Mammary epithelial cell (primary cell): ENCODE data around the gene GRK1.

ENCODE experiments used
- CTCF ChIP-seq, 2 donors: IDR thresholded peaks in 1 of 2; conservative IDR thresholded peaks in 1 of 2; 2 replicates each; pipeline ENCODE4 v1.5.1; 2011 to 2012; ENCODE audit warnings: inconsistent platforms in 2 of 2, low read length in 2 of 2, mild to moderate bottlenecking in 2 of 2, control low read depth in 1 of 2, low read depth in 1 of 2; ENCODE audit not compliant: insufficient read depth in 1 of 2; ENCODE audit errors: extremely low read depth in 1 of 2
- EZH2 ChIP-seq: IDR thresholded peaks from 2 replicates; pipeline ENCODE4 v1.6.1; 2012; ENCODE audit warnings: low read length, inconsistent platforms, borderline replicate concordance

GRCh38 chr13:113736258-113736731, 69.3 kb downstream of the GRK1 start:
- no peak for TF ChIP-seq CTCF (conservative IDR thresholded peaks at IDR 0.05 in 1 of 2, IDR thresholded peaks at IDR 0.05 in 1 of 2; ENCODE audit: extremely low read depth in 1 of 2, insufficient read depth in 1 of 2, low read depth in 1 of 2, low read length in 2 of 2)
- no peak for TF ChIP-seq EZH2
